SKM-1 (cell line): ENCODE measurements around the gene ANKRD62.

Experiments
- DNase-seq: peaks from one replicate; lab custom pipeline; 2025; ENCODE audit not compliant: unreplicated experiment; lab: John Stamatoyannopoulos, UW

Gene ANKRD62

DNA sequence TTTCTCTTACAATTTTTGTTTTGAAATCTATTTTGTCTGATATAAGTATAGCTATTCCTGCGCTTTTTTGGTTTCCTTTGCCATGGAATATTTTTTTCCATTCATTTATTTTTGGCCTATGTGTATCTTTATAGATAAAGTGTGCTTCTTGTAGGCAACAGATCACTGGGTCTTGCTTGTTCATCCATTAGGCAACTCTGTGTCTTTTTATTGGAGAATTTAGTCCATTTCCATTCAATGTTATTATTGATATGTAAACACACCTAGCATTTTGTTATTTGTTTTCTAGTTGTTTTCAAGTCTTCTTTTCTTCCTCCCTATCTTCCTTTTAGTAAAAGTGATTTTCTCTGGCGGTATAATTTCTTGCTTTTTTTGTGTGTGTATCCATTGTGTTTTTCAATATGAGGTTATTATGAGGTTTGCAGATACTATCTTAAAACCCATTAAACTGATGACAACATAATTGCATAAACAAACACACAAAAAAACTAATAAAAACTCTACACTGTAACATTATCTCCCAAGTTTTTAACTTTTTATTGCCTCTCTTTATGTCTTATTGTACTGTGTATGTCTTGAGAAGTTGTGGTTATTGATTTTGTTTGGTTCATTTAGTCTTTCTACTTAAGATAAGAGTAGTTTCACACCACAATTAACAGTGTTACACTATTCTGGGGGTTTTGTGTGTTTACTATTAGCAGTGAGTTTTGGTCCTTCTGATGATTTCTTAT lies 71.6 kb downstream of the ANKRD62 start:
- no peak for DNase-seq
